ENCODE results near the gene VASN. TPM values are rescaled to one million over a fixed set of nuclear protein-coding genes. Genes with fewer than 3 reads are reported as not detected.
"Not testable (repeated sequence)": the region's sequence is repeated elsewhere in the genome, so short reads cannot be mapped to it uniquely, and the experiment has no call there.

Gene VASN
- total RNA-seq, 2 experiments from 2014 or later: not detected

GRCh38 chr16:4391631-4392381 lies 20.2 kb downstream of the VASN start:
- Mint-ChIP-seq H3K9me3 (ENCODE audit: low read depth) (no peaks in the 10 kb centered on the region), H3K27me3 (no peaks in the 10 kb centered on the region), H3K4me1 (peaks cover 3% of the 10 kb centered on the region), H3K36me3 (peaks cover 20% of the 10 kb centered on the region), H3K27ac (no peak overlapping the region), H3K4me3 (no peak overlapping the region)
- ATAC-seq (no peak), DNase-seq (no peak)
- CTCF ChIA-PET: interaction anchor here (2.6 to 2.9 kb wide), 2 partner anchors 11 kb away, joined by 10 to 13 read pairs; no protein-coding TSS in a partner anchor

GRCh38 chr16:4392382-4393239 lies 21.0 kb downstream of the VASN start:
- H3K9me3 Mint-ChIP-seq (ENCODE audit: low read depth): no peaks in the 10 kb centered on the region
- no peak overlapping the region for H3K4me3 Mint-ChIP-seq
- H3K36me3 Mint-ChIP-seq: peaks cover 22% of the 10 kb centered on the region
- DNase-seq (no peak), ATAC-seq (no peak)
- no peak overlapping the region for H3K27ac Mint-ChIP-seq
- no peaks in the 10 kb centered on the region for H3K27me3 Mint-ChIP-seq
- peaks cover 3% of the 10 kb centered on the region for H3K4me1 Mint-ChIP-seq
- CTCF ChIA-PET: interaction anchor here (2.6 kb wide), 1 partner anchor 10 kb away, joined by 10 read pairs; no protein-coding TSS in a partner anchor

GRCh38 chr16:4393240-4393600 lies 21.6 kb downstream of the VASN start:
- no peak for DNase-seq
- no peaks in the 10 kb centered on the region for H3K9me3 Mint-ChIP-seq (ENCODE audit: low read depth)
- ATAC-seq: no peak
- CTCF ChIA-PET: interaction anchor here (2.6 kb wide), 1 partner anchor 9 kb away, joined by 10 read pairs; no protein-coding TSS in a partner anchor
- H3K4me1 Mint-ChIP-seq: peaks cover 3% of the 10 kb centered on the region
- H3K36me3 Mint-ChIP-seq: peaks cover 22% of the 10 kb centered on the region
- no peak overlapping the region for H3K4me3 Mint-ChIP-seq
- no peaks in the 10 kb centered on the region for H3K27me3 Mint-ChIP-seq
- H3K27ac Mint-ChIP-seq: no peak overlapping the region

GRCh38 chr16:4393850-4394249 lies 22.2 kb downstream of the VASN start:
- H3K27me3 Mint-ChIP-seq; ATAC-seq; H3K4me3 Mint-ChIP-seq; H3K27ac Mint-ChIP-seq; H3K9me3 Mint-ChIP-seq (ENCODE audit: low read depth); DNase-seq; H3K4me1 Mint-ChIP-seq: not testable (repeated sequence)
- CTCF ChIA-PET: interaction anchor here (2.6 kb wide), 1 partner anchor 9 kb away, joined by 10 read pairs; no protein-coding TSS in a partner anchor
- H3K36me3 Mint-ChIP-seq: peaks cover 22% of the 10 kb centered on the region

- no peak for DNase-seq
- Mint-ChIP-seq H3K9me3 (ENCODE audit: low read depth) (no peaks in the 10 kb centered on the region), H3K27me3 (no peaks in the 10 kb centered on the region), H3K36me3 (peaks cover 30% of the 10 kb centered on the region), H3K4me1 (peaks cover 3% of the 10 kb centered on the region), H3K4me3 (no peak overlapping the region), H3K27ac (no peak overlapping the region)
- no peak for ATAC-seq
- CTCF ChIA-PET: interaction anchor here (1.2 to 1.6 kb wide), 2 partner anchors 8 to 10 kb away, joined by 3 to 6 read pairs; no protein-coding TSS in a partner anchor
Observed at GRCh38 chr16:4395055-4395726, 23.5 kb downstream of the VASN start.

- Mint-ChIP-seq H3K27ac (no peak overlapping the region), H3K9me3 (ENCODE audit: low read depth) (no peaks in the 10 kb centered on the region), H3K4me1 (peaks cover 5% of the 10 kb centered on the region), H3K27me3 (no peaks in the 10 kb centered on the region), H3K36me3 (peaks cover 40% of the 10 kb centered on the region), H3K4me3 (no peak overlapping the region)
- ATAC-seq (no peak), DNase-seq (no peak)
- CTCF ChIA-PET: interaction anchor here (0.8 to 1.2 kb wide), 2 partner anchors 29 to 69 kb away, joined by 3 to 4 read pairs; no protein-coding TSS in a partner anchor
Observed at GRCh38 chr16:4399001-4399730, 27.5 kb downstream of the VASN start.

- no peaks in the 10 kb centered on the region for H3K27me3 Mint-ChIP-seq
- no peaks in the 10 kb centered on the region for H3K9me3 Mint-ChIP-seq (ENCODE audit: low read depth)
- H3K27ac Mint-ChIP-seq: no peak overlapping the region
Observed at GRCh38 chr16:4401094-4401501, 29.4 kb downstream of the VASN start.

GRCh38 chr16:4401510-4401909 lies 29.9 kb downstream of the VASN start:
- CTCF ChIA-PET: interaction anchor here (0.7 to 3.2 kb wide), 11 partner anchors 11 to 148 kb away, joined by 3 to 51 read pairs (median 11); partner anchors contain the start of genes CORO7, PAM16 and TFAP4
- H3K9me3 Mint-ChIP-seq (ENCODE audit: low read depth): no peaks in the 10 kb centered on the region
- peaks cover 5% of the 10 kb centered on the region for H3K4me1 Mint-ChIP-seq
- H3K27ac Mint-ChIP-seq: no peak overlapping the region
- ATAC-seq (no peak), DNase-seq (no peak)
- H3K27me3 Mint-ChIP-seq: no peaks in the 10 kb centered on the region
- H3K36me3 Mint-ChIP-seq: peaks cover 37% of the 10 kb centered on the region
- no peak overlapping the region for H3K4me3 Mint-ChIP-seq

More at GRCh38 chr16:4401094-4401501, 29.4 kb downstream of the VASN start:
- H3K4me1 Mint-ChIP-seq: peaks cover 5% of the 10 kb centered on the region
- DNase-seq (no peak), ATAC-seq (no peak)
- H3K4me3 Mint-ChIP-seq: no peak overlapping the region
- CTCF ChIA-PET: interaction anchor here (1.0 to 2.2 kb wide), 3 partner anchors 11 to 40 kb away, joined by 3 to 13 read pairs (median 10); no protein-coding TSS in a partner anchor
- H3K36me3 Mint-ChIP-seq: peaks cover 37% of the 10 kb centered on the region

GRCh38 chr16:4402439-4403132 lies 30.9 kb downstream of the VASN start:
- H3K27ac Mint-ChIP-seq: no peak overlapping the region
- H3K27me3 Mint-ChIP-seq: no peaks in the 10 kb centered on the region
- peaks cover 35% of the 10 kb centered on the region for H3K36me3 Mint-ChIP-seq
- DNase-seq (peak; percentile 71), ATAC-seq (peak; percentile 72)
- CTCF ChIA-PET: interaction anchor here (0.6 to 3.2 kb wide), 35 partner anchors 7 to 789 kb away, joined by 3 to 51 read pairs (median 4); partner anchors contain the start of genes CORO7, HMOX2, PAM16 and TFAP4
- H3K4me1 Mint-ChIP-seq: peaks cover 5% of the 10 kb centered on the region
- no peak overlapping the region for H3K4me3 Mint-ChIP-seq
- H3K9me3 Mint-ChIP-seq (ENCODE audit: low read depth): no peaks in the 10 kb centered on the region

- Mint-ChIP-seq H3K4me3 (no peak overlapping the region), H3K27ac (no peak overlapping the region), H3K4me1 (peaks cover 5% of the 10 kb centered on the region), H3K36me3 (peaks cover 35% of the 10 kb centered on the region), H3K27me3 (no peaks in the 10 kb centered on the region), H3K9me3 (ENCODE audit: low read depth) (no peaks in the 10 kb centered on the region)
- CTCF ChIA-PET: interaction anchor here (0.6 to 3.2 kb wide), 39 partner anchors 8 to 790 kb away, joined by 3 to 51 read pairs (median 4); partner anchors contain the start of genes CORO7, HMOX2, PAM16 and TFAP4
- no peak for ATAC-seq
- no peak for DNase-seq
Observed at GRCh38 chr16:4403133-4403949, 31.7 kb downstream of the VASN start.

- peaks cover 30% of the 10 kb centered on the region for H3K36me3 Mint-ChIP-seq
- no peak overlapping the region for H3K4me3 Mint-ChIP-seq
- H3K27me3 Mint-ChIP-seq: no peaks in the 10 kb centered on the region
- CTCF ChIA-PET: interaction anchor here (0.9 to 3.2 kb wide), 11 partner anchors 9 to 150 kb away, joined by 3 to 51 read pairs (median 9); partner anchors contain the start of genes CORO7, PAM16 and TFAP4
- H3K27ac Mint-ChIP-seq: no peak overlapping the region
- peak; percentile 39 for ATAC-seq
- peaks cover 7% of the 10 kb centered on the region for H3K4me1 Mint-ChIP-seq
- peak; percentile 60 for DNase-seq
- H3K9me3 Mint-ChIP-seq (ENCODE audit: low read depth): no peaks in the 10 kb centered on the region
Observed at GRCh38 chr16:4404247-4404966, 32.8 kb downstream of the VASN start.

Measured in activated CD8-positive, alpha-beta memory T cell treated with anti-CD3 and anti-CD28 coated beads, Interleukin-2, amount 10 ng/mL, durations not matched to agents 7 days and 5 days (primary cell).